GM19452 (cell line): ENCODE data around the gene MEIKIN.

Source experiments
- ATAC-seq: cut with Tn5 transposase; IDR thresholded peaks from one replicate; pipeline ENCODE4 v1.9.1; 2021; ENCODE audit not compliant: unreplicated experiment

The MEIKIN gene

DNA sequence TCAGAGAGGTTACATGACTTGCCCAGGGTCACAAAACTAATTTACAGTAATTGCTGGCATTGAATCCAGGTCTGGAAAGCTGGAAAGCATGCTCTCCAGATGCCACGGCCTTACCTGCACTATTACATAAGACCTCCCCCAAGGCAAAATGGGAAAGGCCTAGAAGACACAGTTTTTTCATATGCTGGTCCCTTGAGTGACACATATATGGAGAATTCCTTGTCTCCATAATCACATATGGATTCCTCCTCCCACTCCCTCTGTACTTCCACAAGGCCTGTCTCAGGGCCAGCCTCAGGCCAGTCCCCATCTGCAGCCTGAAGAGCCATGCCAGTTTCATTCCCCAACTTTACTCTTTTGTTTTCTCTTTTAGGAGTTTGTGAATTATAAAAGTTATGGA lies 28.6 kb upstream of the MEIKIN start:
- no peak for ATAC-seq

DNA sequence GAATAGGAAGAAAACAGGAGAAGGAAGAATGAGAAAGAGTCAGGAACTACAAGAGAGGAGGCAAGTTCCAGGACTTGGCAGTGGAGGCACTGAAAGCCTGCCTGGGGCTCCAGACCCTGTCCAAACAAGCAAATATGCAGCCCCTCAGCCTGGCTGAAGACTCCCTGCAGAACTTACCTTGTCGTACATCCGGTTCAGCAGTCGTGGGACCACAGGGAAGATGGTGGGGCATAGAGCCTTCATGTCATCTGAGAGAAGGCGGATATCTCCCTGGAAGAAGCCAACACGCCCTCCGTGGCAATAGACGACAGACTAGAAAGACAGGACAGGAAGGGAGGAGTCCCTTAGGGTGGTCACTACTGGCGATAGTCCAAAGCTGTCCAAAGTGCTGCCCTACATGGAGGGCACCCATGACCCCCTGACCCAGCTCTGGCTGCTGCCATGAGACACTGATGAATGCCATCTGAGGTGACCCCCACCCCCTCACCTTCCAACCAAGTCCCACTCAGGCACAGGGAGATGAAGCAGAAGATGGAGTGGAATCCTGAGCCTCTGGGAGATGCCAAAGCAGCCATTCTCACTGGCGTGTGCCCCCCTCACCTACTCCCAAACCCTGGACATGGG lies 27.7 kb upstream of the MEIKIN start:
- ATAC-seq, result no peak

GRCh38 chr5:131968396-131968954 lies 23.0 kb upstream of the MEIKIN start:
- ATAC-seq, result no peak

GRCh38 chr5:131966551-131966950 lies 21.1 kb upstream of the MEIKIN start:
- ATAC-seq, result no peak

- ATAC-seq, result no peak
Observed at GRCh38 chr5:131965826-131966415, 20.5 kb upstream of the MEIKIN start.

- no peak for ATAC-seq
Observed at GRCh38 chr5:131959906-131960305, 14.4 kb upstream of the MEIKIN start.

- no peak for ATAC-seq
Observed at GRCh38 chr5:131959136-131959535, 13.7 kb upstream of the MEIKIN start.

DNA sequence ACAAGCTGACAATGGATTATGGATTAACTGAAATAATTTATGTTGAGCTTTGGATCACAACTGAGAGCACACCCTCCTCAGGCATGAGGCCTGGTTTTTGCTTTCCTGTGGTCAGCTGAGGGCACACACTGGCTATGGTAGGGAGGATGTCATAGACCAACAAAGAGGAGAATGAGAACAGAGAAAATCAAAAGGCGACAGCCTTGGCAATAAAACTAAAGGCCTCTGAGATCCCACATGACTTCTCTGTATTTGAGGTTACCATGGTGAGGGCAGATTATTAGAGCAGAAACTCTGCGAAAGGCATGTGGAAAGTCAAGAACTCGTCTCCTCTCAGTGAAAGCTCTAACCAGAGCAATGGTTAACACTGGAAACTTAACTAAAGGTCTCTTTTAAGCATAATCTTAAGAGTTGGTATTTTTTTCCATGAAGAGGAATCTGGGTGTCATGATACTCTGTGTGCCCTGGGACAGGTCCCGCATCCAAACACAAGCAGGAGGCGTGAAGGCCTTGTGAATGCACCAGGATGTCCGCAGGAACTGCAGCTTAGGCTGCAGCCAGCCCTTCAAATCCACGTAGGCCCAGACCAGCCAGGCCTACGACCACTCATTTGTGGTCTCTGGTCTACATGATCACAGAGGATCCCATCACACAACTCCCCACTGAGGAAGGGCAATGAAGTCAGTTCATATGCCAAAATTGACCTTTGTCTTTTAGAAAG lies 12.4 kb upstream of the MEIKIN start:
- ATAC-seq, result no peak

- ATAC-seq, result no peak
Observed at GRCh38 chr5:131953969-131954368, 8.5 kb upstream of the MEIKIN start.

DNA sequence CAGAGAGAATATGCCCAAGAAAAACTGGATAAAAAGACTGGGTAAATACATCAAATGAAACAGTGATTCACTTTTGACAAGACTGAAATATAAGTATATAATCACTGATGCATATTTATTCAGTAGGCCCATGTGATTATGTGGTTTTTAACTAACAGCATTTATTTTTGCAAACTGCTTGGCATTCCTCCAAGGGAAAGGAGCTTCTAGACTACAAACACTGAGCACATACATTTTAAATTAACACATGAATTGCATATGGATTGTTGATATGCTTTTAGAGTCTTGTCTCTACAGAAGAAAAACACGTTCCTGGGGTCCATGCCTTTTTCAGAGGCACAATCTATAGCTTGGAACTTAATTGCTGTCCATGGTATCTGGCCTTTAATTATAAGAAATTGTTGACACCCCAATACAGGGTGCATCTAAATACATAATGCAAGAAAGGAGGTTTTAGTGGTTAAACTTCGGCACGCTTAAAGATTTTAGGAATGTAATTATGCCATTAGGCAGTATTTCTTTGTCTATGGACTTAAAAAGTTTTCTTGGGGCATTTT lies 6.9 kb upstream of the MEIKIN start:
- ATAC-seq, result no peak

DNA sequence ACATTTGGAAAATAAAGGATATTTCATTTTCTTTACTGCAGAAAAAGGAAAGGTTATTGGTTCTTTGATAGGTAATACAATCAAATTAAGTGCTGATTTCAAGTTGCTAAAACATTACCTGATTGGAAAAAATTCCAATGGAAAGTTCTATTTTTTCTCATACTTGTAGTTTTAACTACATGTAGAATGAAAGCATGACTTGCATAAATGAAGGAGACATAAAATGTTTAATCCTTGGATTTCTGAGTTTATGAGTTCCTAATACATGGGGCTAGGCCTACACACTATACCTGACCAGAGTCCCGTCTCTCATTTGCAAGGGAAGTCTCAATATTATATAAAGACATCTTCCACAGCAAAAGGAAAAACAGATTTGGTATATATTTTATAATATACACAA lies 5.2 kb upstream of the MEIKIN start:
- ATAC-seq, result no peak

GRCh38 chr5:131947445-131947844 lies 2.0 kb upstream of the MEIKIN start:
- ATAC-seq, result no peak

DNA sequence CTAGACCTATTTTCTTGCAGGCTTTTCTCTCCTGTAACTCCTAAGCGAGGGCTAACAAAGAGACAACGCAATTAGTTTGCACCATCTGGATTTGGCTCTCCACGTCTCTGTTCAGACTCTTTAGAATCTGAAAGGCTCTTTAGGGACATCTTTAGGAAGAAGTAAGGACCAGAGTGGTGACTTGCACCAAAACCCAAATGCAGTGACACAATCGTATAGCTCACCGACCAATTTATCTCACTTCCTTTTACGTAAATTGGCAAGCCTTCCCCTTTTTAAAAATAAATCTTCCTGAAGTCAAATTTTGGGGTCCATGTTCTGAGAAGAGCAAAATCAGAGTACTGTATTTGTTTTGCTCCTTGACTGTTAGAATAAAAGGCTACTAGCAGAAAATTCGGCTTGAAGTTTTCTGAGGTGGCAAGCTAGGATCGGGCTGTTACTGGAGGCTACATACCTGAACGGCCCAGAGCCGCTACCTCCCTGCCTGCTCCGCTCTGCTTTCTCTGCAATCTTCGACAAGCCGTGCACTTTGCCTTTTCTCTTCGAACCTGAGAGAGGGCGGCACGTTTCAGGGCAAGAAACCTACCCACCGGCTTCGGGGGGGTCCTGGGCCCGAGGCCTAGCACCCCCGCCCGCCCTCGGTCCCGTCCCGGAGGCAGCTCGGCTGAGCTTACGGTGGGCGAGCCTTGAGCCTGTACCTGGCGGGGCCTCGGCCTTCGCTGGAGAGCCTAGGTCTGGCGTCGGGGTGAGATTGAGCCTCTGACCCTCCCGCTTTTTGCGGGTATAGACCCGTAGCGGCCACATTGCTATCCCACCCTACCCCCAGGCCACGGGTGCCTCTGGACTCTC lies 537 bp downstream of the MEIKIN start:
- ATAC-seq, result no peak

GRCh38 chr5:131943916-131944315 lies 1.5 kb downstream of the MEIKIN start:
- no peak for ATAC-seq

- no peak for ATAC-seq
Observed at GRCh38 chr5:131942016-131942415, 3.4 kb downstream of the MEIKIN start.

GRCh38 chr5:131939690-131940345 lies 5.6 kb downstream of the MEIKIN start:
- ATAC-seq, result no peak

DNA sequence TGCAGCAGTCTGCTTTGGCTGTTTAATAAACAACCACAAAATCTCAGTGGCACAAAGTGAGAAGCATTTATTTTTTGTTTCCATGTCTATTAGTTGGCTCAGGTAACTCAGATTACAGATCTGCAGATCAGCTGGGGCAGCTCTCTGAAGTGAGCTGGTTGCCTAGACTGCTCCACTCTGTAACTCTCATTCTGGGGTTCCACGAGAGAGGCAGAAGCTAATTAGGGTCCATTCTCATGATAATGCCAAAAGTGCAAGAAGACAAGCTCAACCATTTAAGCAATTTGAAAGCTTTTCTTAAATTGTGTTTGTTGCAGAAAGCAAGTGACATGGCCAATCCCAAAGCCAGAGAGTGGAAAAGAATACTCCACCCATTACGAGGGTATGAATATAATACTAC lies 13.2 kb downstream of the MEIKIN start:
- no peak for ATAC-seq

DNA sequence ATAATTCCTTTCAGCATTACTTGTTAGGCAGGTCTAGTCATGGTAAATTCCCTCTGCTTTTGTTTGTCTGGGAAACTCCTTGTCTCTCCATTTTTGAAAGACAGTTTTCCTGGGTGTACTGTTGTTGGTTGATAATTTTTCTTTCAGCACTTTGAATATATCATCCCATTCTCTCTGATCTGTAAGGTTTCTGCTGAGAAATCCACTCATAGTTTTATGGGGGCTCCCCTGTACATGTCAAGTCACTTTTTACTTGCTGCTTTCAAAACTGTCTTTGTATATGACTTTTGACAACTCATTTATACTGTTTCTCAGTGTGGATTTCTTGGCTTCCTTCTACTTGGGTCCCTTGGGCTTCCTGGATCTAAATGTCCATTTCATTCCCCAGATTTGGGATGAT lies 16.5 kb downstream of the MEIKIN start:
- no peak for ATAC-seq

DNA sequence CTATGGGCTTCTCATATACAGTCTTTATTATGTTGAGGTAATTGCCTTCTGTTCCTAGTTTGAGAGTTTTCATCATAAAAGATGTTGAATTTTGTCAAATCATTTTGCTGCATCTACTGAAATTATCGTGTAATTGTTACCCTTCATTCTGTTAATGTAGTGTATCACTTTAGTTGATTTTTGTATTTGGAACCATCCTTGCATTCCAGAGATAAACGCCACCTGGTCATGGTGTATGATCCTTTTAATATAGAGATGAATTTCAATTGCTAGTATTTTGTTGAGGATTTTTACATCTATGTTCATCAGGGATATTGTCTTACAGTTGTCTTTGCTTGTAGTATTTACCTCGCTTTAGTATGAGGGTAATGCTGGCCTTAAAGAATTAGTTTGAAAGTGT lies 19.3 kb downstream of the MEIKIN start:
- no peak for ATAC-seq

GRCh38 chr5:131916481-131916880 lies 29.0 kb downstream of the MEIKIN start:
- ATAC-seq, result no peak
